Transverse colon (tissue), 3 donors: ENCODE data around the gene OTOR.
A peak's percentile ranks its signal among the peaks of the same experiment; 100 is the strongest.

ENCODE experiments used
- CTCF ChIP-seq, 5 experiments: fragments of 200-600 bp in 3 of 5; fragments of 450-650 bp in 2 of 5; sonication (generic) in 3 of 5; IDR thresholded peaks; 1 replicate in 2 of 5; 2 replicates in 3 of 5; pipeline ENCODE4 v1.5.1; 2016 to 2017; ENCODE audit warnings: antibody characterized with exemption in 5 of 5, inconsistent platforms in 3 of 5, mild to moderate bottlenecking in 2 of 5, moderate library complexity in 1 of 5
- POLR2A ChIP-seq: fragments of 450-650 bp; IDR thresholded peaks from one replicate; pipeline ENCODE4 v1.6.1; 2016; ENCODE audit warnings: antibody characterized with exemption, mild to moderate bottlenecking, moderate library complexity

- TF ChIP-seq POLR2A = no peak
- peak in 2 of 5 experiments; percentile 14 to 20 for TF ChIP-seq CTCF (IDR thresholded peaks at IDR 0.05)
Observed at GRCh38 chr20:16747291-16747811, 807 bp upstream of the OTOR start.
